IMR-90 (cell line): ENCODE measurements around the gene PGF.

Experiments used
- BHLHE40 ChIP-seq: fragments of 150-350 bp; IDR thresholded peaks from 2 replicates; pipeline ENCODE4 v1.6.1; 2016; ENCODE audit warnings: mild to moderate bottlenecking, low read depth, low read length
- CEBPB ChIP-seq: IDR thresholded peaks from 2 replicates; pipeline ENCODE4 v1.6.1; 2012; ENCODE audit warnings: low read depth, low read length, improper control_type of control experiment
- FOS ChIP-seq: fragments of 150-350 bp; IDR thresholded peaks from 2 replicates; pipeline ENCODE4 v1.6.1; 2016; ENCODE audit warnings: low read depth, low read length
- MAZ ChIP-seq: IDR thresholded peaks from 2 replicates; pipeline ENCODE4 v1.6.1; 2012; ENCODE audit warnings: low read depth, mild to moderate bottlenecking, low read length, improper control_type of control experiment, moderate library complexity, borderline replicate concordance
- MXI1 ChIP-seq: IDR thresholded peaks from 2 replicates; pipeline ENCODE4 v1.6.1; 2012; ENCODE audit warnings: low read depth, mild to moderate bottlenecking, low read length, moderate library complexity, borderline replicate concordance
- POLR2A ChIP-seq: IDR thresholded peaks from 2 replicates; pipeline ENCODE4 v1.6.1; 2012; ENCODE audit warnings: mild to moderate bottlenecking, low read depth, low read length
- RAD21 ChIP-seq: IDR thresholded peaks from 2 replicates; pipeline ENCODE4 v1.6.1; 2012; ENCODE audit warnings: low read length, improper control_type of control experiment
- SMC3 ChIP-seq: fragments of 150-350 bp; IDR thresholded peaks from 2 replicates; pipeline ENCODE4 v1.6.1; 2016; ENCODE audit warnings: low read depth, mild to moderate bottlenecking, antibody characterized with exemption, low read length, moderate library complexity
- TF ChIP-seq, protein P1 (sequence below): conservative IDR thresholded peaks from 2 replicates; pipeline ENCODE4 v1.5.1; 2012; ENCODE audit warnings: mild to moderate bottlenecking, low read depth, low read length, improper control_type of control experiment
- TF ChIP-seq, protein P2 (sequence below): fragments of 150-350 bp; IDR thresholded peaks from 2 replicates; pipeline ENCODE4 v1.6.1; 2017; ENCODE audit warnings: mild to moderate bottlenecking, antibody characterized with exemption, low read length, low read depth

DNA sequence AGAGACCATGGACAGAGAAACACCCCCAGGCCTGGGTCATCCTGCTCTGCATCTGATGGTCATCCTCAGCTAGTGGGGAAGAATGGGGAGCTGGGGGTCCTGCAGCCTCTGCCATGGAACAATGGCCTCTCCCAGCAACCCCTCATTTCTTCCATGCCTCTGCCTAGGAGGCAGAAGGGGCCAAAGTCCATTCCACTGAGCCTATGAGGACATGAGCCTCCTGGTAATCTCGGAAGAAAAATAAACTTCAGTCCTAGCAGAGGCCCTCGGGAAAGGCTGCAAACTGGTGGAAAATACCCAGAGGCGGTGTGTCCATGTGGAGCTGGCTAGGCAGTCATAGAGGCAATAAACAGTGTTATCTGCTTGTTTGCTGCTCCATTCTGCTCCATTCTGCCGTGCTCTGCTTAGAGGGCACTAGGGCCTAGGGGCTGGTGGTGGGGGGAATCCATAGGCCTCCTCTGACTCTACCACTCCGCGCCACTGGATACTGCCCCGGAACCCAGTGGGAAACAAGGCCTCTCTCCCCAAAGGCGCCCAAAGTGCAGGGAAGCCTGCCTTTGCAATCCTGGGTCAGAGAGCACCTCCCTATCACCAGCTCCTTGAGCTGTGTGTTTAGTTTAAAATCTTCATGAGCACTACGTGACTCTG lies 4.5 kb downstream of the PGF start:
- TF ChIP-seq, protein P1, sequence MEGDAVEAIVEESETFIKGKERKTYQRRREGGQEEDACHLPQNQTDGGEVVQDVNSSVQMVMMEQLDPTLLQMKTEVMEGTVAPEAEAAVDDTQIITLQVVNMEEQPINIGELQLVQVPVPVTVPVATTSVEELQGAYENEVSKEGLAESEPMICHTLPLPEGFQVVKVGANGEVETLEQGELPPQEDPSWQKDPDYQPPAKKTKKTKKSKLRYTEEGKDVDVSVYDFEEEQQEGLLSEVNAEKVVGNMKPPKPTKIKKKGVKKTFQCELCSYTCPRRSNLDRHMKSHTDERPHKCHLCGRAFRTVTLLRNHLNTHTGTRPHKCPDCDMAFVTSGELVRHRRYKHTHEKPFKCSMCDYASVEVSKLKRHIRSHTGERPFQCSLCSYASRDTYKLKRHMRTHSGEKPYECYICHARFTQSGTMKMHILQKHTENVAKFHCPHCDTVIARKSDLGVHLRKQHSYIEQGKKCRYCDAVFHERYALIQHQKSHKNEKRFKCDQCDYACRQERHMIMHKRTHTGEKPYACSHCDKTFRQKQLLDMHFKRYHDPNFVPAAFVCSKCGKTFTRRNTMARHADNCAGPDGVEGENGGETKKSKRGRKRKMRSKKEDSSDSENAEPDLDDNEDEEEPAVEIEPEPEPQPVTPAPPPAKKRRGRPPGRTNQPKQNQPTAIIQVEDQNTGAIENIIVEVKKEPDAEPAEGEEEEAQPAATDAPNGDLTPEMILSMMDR: no peak
- TF ChIP-seq BHLHE40 (no peak), POLR2A (no peak), MAZ (no peak), CEBPB (no peak), MXI1 (no peak), FOS (no peak), RAD21 (no peak), SMC3 (no peak)
- TF ChIP-seq, protein P2, sequence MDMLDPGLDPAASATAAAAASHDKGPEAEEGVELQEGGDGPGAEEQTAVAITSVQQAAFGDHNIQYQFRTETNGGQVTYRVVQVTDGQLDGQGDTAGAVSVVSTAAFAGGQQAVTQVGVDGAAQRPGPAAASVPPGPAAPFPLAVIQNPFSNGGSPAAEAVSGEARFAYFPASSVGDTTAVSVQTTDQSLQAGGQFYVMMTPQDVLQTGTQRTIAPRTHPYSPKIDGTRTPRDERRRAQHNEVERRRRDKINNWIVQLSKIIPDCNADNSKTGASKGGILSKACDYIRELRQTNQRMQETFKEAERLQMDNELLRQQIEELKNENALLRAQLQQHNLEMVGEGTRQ: no peak
